Measurements from ENCODE around the gene MLNR.

The MLNR gene

GRCh38 chr13:49234741-49235140 is 14.6 kb downstream of the MLNR start:
- DNase-seq, result no peak

- no peak for DNase-seq
Measured at GRCh38 chr13:49235856-49236431, 15.8 kb downstream of the MLNR start.

DNA sequence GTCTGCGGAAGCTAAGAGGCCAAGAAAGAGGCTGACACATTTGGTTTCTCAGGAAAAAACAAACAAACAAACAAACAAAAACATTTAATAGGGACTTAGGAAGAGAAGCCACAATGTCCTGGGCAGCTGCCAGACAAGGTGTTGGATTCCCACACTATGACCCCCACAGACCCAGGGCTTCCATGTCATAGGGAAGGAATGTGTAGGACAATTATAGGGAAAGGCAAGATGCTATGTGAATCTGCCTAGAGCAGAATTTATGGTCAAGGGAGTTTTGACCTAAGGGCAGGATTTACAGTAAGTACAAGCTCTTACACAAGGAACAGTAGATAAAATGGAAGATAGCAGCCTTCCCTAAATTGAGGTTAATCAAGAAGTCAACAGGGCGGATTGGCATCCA is 18.5 kb downstream of the MLNR start:
- no peak for DNase-seq

DNA sequence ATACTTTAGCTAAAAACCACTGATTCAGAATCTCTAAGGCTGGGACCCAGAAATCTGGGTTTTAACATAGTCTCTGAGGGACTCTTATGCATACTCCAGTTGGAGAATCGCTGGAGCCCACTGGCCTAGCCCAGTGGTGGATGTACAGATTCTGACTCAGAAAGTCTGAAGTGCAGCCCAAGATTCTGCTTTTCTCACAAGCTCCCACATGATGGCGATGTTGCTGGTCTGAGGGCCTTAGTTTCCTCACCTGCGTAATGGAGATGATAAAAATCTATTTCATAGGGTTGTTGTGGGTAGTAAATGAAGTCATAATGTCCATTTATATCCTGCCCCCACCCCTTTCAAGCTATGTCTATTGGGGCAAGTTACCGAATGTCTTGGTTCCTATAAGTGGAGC is 19.9 kb downstream of the MLNR start:
- DNase-seq, result peak; percentile 40

GRCh38 chr13:49241296-49241695 is 21.2 kb downstream of the MLNR start:
- no peak for DNase-seq

- no peak for DNase-seq
Measured at GRCh38 chr13:49245101-49245500, 25.0 kb downstream of the MLNR start.

DNA sequence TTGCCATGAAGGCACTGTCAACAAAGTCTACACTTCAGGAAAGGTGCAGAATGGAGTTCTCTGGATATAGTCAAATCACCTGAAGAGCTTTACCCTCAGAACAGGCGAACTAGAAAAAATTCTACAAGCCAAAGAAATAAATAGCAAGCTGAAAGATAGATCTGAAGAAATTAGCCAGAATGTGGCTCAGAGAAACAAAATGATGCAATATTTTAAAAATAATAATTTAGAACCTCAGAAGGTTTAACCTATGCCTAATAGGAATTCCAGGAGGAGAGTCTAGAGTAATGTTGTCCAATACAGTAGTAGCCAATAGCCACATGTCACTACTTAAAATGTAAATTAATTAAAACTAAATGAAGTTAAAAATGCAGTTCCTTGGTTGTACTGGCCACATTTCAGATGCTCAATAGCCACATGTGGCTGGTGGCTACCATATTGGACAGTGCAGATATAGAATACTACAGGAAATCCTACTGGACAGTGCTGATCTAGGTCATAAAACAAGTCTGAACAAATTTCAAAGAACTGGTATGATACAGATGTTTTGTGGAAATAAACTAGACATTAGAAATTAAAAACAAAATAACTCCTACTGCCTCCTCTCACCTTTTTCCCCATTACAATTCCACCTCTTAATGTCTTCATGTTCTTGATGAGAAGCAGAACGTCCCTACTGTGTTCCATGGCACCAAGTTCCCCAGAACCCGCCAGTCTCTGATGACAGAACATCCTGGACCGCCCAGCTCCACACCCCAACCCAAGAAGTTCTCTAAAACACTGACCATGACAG is 26.9 kb downstream of the MLNR start:
- no peak for DNase-seq

GRCh38 chr13:49247643-49248621 is 27.8 kb downstream of the MLNR start, which contains the start of gene CDADC1:
TSS of gene CDADC1 (plus strand) at chr13:49247925. CDS start at chr13:49248038, 113 bp downstream.
- DNase-seq, result peak; percentile 83

DNA sequence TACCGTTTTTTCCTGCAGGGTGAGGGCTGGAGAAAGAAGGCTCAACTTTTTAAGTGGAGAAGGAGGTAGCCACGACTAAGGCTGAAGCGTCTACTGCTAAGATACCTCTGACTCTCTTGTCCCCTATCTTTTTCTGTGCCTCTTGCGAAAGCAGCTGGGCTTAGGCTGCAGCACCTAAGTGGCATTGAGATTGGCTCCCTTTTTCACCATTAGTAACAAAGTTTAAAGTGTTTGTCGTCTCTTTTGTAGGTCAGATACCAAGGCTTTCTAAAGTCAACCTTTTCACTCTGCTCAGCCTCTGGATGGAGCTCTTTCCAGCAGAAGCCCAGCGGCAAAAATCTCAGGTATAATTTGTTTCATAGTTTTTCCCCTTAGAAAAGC is 28.5 kb downstream of the MLNR start:
- no peak for DNase-seq

GRCh38 chr13:49251326-49251725 is 31.2 kb downstream of the MLNR start:
- no peak for DNase-seq

DNA sequence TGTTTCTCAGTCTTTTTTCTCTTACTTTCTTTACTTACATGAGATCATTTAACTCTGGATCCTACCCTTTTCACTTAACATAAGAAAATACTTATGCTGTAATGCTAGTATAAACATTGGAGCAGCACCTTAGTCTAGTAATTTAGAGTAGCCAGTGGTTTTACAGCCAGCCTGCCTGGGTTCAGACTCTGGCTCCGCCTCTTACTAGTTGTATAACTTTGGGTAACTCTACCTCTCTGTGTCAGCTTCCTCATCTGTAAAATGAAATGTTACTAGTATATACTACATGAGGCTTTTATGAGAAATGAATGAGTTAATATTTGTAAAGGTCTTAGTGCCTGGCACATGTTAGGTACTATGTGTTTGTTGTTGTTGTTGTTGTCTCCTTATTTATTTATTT is 33.2 kb downstream of the MLNR start:
- no peak for DNase-seq

DNA sequence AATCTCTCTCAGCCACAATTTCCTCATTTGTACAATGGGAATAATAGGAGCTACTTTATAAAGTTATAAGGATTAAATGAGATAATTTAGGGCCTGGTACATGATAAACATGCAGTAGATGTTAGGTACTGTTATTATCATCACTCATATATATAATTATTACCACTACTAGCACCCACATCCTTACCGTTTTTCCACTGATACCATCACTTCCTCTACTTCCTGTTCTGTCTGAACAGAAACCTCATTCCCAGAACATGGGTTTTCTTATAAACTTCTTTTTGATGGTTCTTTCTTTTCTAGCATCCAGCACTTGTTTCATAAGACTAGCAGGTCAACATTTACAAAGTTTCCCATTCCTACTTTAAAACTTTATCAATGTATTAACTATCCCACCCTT is 33.9 kb downstream of the MLNR start:
- DNase-seq, result no peak

DNA sequence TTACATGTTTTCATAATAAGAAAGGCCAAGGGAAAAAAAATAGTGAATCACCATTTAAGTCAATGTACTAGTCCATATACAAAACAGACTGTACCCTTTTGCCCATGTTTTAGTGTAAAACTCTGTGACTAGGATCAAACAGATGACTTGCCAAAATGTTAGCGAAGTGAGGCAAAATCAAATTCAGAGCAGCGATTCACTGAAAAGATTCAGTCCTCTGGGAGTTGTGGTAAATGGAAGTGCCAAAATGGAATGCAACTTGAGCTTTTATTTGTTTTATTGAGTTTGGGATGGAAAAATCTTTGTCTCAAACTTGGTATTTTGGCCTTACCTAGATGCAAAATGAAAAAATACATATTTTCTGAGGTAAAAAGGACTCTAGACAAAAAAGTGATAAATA is 36.7 kb downstream of the MLNR start:
- no peak for DNase-seq

GRCh38 chr13:49258089-49258796 is 38.1 kb downstream of the MLNR start:
- DNase-seq, result no peak

DNA sequence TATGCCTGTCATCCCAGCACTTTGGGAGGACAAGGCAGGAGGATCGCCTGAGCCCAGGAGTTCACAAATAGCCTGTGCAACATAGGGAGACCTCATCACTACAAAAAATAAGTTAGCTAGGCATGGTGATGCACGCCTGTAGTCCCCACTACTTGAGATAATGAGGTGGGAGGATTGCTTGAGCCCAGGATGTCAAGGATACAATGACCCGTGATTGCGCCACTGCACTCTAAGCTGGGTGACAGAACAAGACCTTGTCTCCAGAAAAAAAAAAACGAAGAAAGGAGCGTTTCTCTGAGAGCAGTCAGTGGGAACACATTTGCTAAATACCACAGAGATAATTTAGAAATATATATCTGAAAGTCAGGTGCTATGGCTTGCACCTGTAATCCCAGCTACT is 39.4 kb downstream of the MLNR start:
- DNase-seq, result no peak

DNA sequence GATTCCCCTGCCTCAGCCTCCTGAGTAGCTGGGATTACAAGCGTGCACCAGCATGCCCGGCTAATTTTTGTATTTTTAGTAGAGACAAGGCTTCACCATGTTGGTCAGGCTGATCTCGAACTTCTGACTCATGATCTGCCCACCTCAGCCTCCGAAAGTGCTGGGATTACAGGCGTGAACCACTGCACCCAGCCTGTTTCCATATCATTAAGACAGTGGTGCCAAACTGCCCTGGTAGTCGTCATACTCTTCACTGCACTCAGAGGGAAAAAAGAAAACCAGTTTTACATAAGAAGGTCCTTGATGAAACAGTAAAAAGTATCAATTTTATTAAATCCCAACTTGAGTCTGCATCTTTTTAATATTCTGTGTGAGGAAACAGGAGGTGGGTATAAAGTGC is 42.5 kb downstream of the MLNR start:
- DNase-seq, result no peak

DNA sequence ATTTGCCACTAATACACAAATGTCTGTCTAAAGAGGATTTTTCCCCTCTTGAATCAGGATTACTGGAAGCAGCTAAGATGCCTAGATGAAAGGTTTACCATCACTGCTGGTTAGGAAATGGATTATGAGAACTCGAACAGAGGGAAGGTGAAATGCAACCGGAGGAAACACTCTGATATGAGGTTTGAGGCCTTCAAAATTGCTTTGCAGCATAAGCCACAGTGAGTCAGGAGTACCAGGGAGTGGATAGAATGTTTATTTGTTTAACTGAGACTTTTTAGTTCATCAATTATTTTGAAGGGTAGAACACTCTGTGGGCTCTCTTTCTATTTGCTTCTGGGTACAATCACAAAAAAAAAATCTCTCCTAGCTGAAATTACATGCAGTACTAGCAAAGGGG is 45.7 kb downstream of the MLNR start:
- DNase-seq, result no peak

DNA sequence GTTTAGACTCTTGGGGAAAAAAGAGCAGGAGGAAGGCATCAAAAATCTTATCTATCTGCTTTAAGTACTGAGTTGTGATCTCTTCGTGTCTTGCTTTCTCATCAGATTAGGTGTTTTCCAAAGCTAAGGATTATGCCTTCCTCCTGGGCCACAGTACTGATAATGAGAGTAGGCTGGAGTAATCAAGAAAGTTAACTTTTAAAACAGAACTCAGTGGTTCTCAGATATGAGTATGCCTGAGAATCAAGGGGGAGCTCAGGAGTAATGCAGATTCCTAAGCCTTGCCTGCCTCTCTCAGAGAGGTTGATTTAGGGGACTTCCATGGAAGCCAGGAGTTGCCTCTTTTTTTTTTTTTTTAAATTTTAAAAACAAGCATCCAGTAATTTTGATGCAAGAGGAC is 51.1 kb downstream of the MLNR start:
- DNase-seq, result no peak

All from activated T-cell treated with anti-CD3 and anti-CD28 coated beads, Interleukin-2, amount 50 U/mL, for 1 hour (primary cell).